HepG2 (cell line): Measurements from ENCODE around the gene DDRGK1. TPM values are rescaled to one million over a fixed set of nuclear protein-coding genes. Genes with fewer than 3 reads are reported as not detected.

Experiments
- ATAC-seq: fragments of 200-7000 bp; cut with Tn5 transposase; 3 replicates; pipeline ENCODE4 v1.9.1; 2020; ENCODE audit warnings: mild to moderate bottlenecking, moderate library complexity
- BruUV-seq: library from RNA; stranded (reverse); fragments of 400-500 nt; replicated peaks from 2 replicates; lab custom pipeline; 2021; lab: Mats Ljungman, UMichigan
- CTCF ChIA-PET: fragments of 300-600 bp; formaldehyde crosslinking; extraction: SDS; loops from one replicate; lab custom pipeline; 2021; ENCODE audit warnings: low total read pairs, inconsistent platforms, low intra/inter-chr PET ratio; lab: Yijun Ruan, JAX
- POLR2A ChIA-PET: fragments of 350-600 bp; sonication (Branson Sonifier 250); formaldehyde crosslinking; loops from one replicate; lab custom pipeline; 2020; ENCODE audit warnings: antibody characterized with exemption, inconsistent platforms; lab: Yijun Ruan, JAX
- DNase-seq: peaks from one replicate; pipeline ENCODE4 v3.0.0-alpha.2; 2015; ENCODE audit warnings: low spot score
- FAIRE-seq: peaks from 3 replicates; lab custom pipeline; 2011; peaks lifted over from hg19 to GRCh38; lab: Jason Lieb, UNC
- H2AFZ ChIP-seq: one replicate; pipeline ENCODE4 v1.6.1; 2011; ENCODE audit warnings: low read length, inconsistent platforms
- H3K27ac ChIP-seq: fragments of 300-600 bp; 3 replicates; pipeline ENCODE4 v1.8.0; 2011; ENCODE audit warnings: mixed run types, mild to moderate bottlenecking, mixed read lengths, low read length, inconsistent platforms; ENCODE audit not compliant: insufficient read depth; ENCODE audit errors: extremely low read length
- H3K27me3 ChIP-seq, 2 experiments: fragments of 200-600 bp in 1 of 2; 2 replicates in 1 of 2; 3 replicates in 1 of 2; pipeline versions ENCODE4 v1.6.0 to v1.8.0; 2011; ENCODE audit warnings: low read length in 2 of 2, mild to moderate bottlenecking in 2 of 2, moderate library complexity in 2 of 2, inconsistent platforms in 1 of 2; ENCODE audit not compliant: insufficient read depth in 2 of 2, control insufficient read depth in 1 of 2
- H3K36me3 ChIP-seq, 2 experiments: fragments of 200-600 bp in 1 of 2; replicated peaks in 1 of 2; 2 replicates in 1 of 2; 3 replicates in 1 of 2; pipeline versions ENCODE4 v1.5.1 to v1.8.0; 2011; ENCODE audit warnings: low read length in 2 of 2, inconsistent platforms in 1 of 2; ENCODE audit not compliant: insufficient read depth in 2 of 2, control insufficient read depth in 1 of 2
- H3K4me1 ChIP-seq: 2 replicates; pipeline ENCODE4 v1.5.1; 2012; ENCODE audit warnings: low read length, inconsistent platforms; ENCODE audit not compliant: insufficient read depth
- H3K4me2 ChIP-seq: 2 replicates; pipeline ENCODE4 v1.6.0; 2011; ENCODE audit warnings: low read depth, low read length, inconsistent platforms
- H3K4me3 ChIP-seq, 3 experiments: fragments of 200-600 bp in 1 of 3; sonication (generic), shearing (Covaris generic) in 1 of 3; replicated peaks in 1 of 3; 2 replicates each; pipeline ENCODE4 v1.5.1; 2011 to 2016; ENCODE audit warnings: low read length in 3 of 3, inconsistent platforms in 2 of 3, low read depth in 2 of 3, mild to moderate bottlenecking in 2 of 3, control low read depth in 1 of 3, mixed read lengths in 1 of 3; ENCODE audit not compliant: insufficient read depth in 1 of 3
- H3K79me2 ChIP-seq: one replicate; pipeline ENCODE4 v1.6.1; 2011; ENCODE audit warnings: low read length, inconsistent platforms; ENCODE audit not compliant: insufficient read depth
- H3K9ac ChIP-seq: 2 replicates; pipeline ENCODE4 v1.6.0; 2011; ENCODE audit warnings: mild to moderate bottlenecking, low read depth, low read length, inconsistent platforms; ENCODE audit not compliant: insufficient read depth
- H3K9me3 ChIP-seq: 2 replicates; pipeline ENCODE4 v1.5.1; 2012; ENCODE audit warnings: mild to moderate bottlenecking, low read length
- H4K20me1 ChIP-seq: 2 replicates; pipeline ENCODE4 v1.6.0; 2011; ENCODE audit warnings: inconsistent platforms, mild to moderate bottlenecking, low read length, moderate library complexity; ENCODE audit not compliant: insufficient read depth
- BATF2 ChIP-seq: sonication (generic); formaldehyde crosslinking; IDR thresholded peaks from 2 replicates; pipeline ENCODE4 v1.8.0; 2022; ENCODE audit warnings: mild to moderate bottlenecking, missing genetic modification reagents, moderate library complexity
- FLYWCH1 ChIP-seq: sonication (generic); formaldehyde crosslinking; IDR thresholded peaks from 2 replicates; pipeline ENCODE4 v1.8.1; 2023; ENCODE audit warnings: mild to moderate bottlenecking, missing genetic modification reagents
- GFI1 ChIP-seq: sonication (generic); formaldehyde crosslinking; IDR thresholded peaks from 2 replicates; pipeline ENCODE4 v1.5.0; 2020; ENCODE audit warnings: missing genetic modification reagents, mild to moderate bottlenecking, borderline replicate concordance
- GZF1 ChIP-seq: sonication (generic); formaldehyde crosslinking; IDR thresholded peaks from 2 replicates; pipeline ENCODE4 v1.5.1; 2020; ENCODE audit warnings: mild to moderate bottlenecking, missing genetic modification reagents
- HMGXB3 ChIP-seq: sonication (generic); formaldehyde crosslinking; IDR thresholded peaks from 2 replicates; pipeline ENCODE4 v1.4.0; 2020; ENCODE audit warnings: missing genetic modification reagents, borderline replicate concordance
- HNRNPK ChIP-seq: fragments of 200-400 bp; formaldehyde crosslinking; IDR thresholded peaks from 2 replicates; pipeline ENCODE4 v1.6.1; 2018; ENCODE audit warnings: low read length, low read depth, moderate library complexity, mild to moderate bottlenecking; ENCODE audit not compliant: poor library complexity, severe bottlenecking
- KDM4B ChIP-seq: sonication (generic); formaldehyde crosslinking; IDR thresholded peaks from 2 replicates; pipeline ENCODE4 v1.4.0; 2020; ENCODE audit warnings: missing genetic modification reagents
- MIXL1 ChIP-seq: IDR thresholded peaks from 2 replicates; pipeline ENCODE4 v1.6.1; 2016
- SRY ChIP-seq: sonication (generic); formaldehyde crosslinking; IDR thresholded peaks from 2 replicates; pipeline ENCODE4 v1.8.0; 2022; ENCODE audit warnings: mild to moderate bottlenecking, missing genetic modification reagents
- ZBTB46 ChIP-seq: sonication (generic); formaldehyde crosslinking; IDR thresholded peaks from 2 replicates; pipeline ENCODE4 v1.4.0; 2020; ENCODE audit warnings: mild to moderate bottlenecking, missing genetic modification reagents, borderline replicate concordance
- ZNF264 ChIP-seq: sonication (generic); formaldehyde crosslinking; IDR thresholded peaks from 2 replicates; pipeline ENCODE4 v1.4.0; 2020; ENCODE audit warnings: missing genetic modification reagents
- ZNF510 ChIP-seq: sonication (generic); formaldehyde crosslinking; IDR thresholded peaks from 2 replicates; pipeline ENCODE4 v1.4.0; 2020; ENCODE audit warnings: low read depth, mild to moderate bottlenecking, missing genetic modification reagents
- ZNF629 ChIP-seq: sonication (generic); formaldehyde crosslinking; conservative IDR thresholded peaks from 2 replicates; pipeline ENCODE4 v1.5.0; 2020; ENCODE audit warnings: missing genetic modification reagents
- ZNF788 ChIP-seq: sonication (generic); formaldehyde crosslinking; IDR thresholded peaks from 2 replicates; pipeline ENCODE4 v1.5.0; 2020; ENCODE audit warnings: mild to moderate bottlenecking, missing genetic modification reagents, borderline replicate concordance
- WGBS: methylation state at CpG from one replicate; pipeline ENCODE4 v1.1.6; 2017; ENCODE audit warnings: low lambda C conversion rate; 5-methylcytosine and 5-hydroxymethylcytosine counted together
- in situ Hi-C: cut with HindIII; loops from 2 replicates; pipeline ENCODE4 v1.10.0; 2017; ENCODE audit warnings: low pct_unique_long_range_greater_than_20kb; ENCODE audit not compliant: extremely low pct_ligation_motif_present
- intact Hi-C: fragments of 100-400 bp; cut with micrococcal nuclease; formaldehyde crosslinking; loops from one replicate; pipeline ENCODE4 v1.10.0; 2022; ENCODE audit not compliant: unreplicated experiment
- polyA plus RNA-seq, 8 experiments: library from polyadenylated mRNA; depleted of rRNA in 3 of 8; stranded (reverse) in 7 of 8; unstranded in 1 of 8; fragments of >200 nt; fragmentation: Illumina TruSeq in 4 of 8; extraction: Trizol in 4 of 8; gene quantifications; 2 replicates each; pipeline versions ENCODE4 v1.2.1 to v1.2.3, GENCODE V29; 2011 to 2016; ENCODE audit warnings: low read depth in 4 of 8, missing spikeins in 1 of 8, mixed read lengths in 1 of 8; ENCODE audit not compliant: insufficient read depth in 1 of 8
- total RNA-seq, 5 experiments: library from RNA; depleted of rRNA; stranded (reverse); fragments of >200 nt; fragmentation: Illumina TruSeq; extraction: Trizol; gene quantifications; 2 replicates each; pipeline ENCODE4 v1.2.3, GENCODE V29; 2016; ENCODE audit warnings: low read depth in 1 of 5

The DDRGK1 gene
- total and polyA plus RNA-seq, 2 of the 13 experiments (the other 11 are each of a cell fraction or from before 2014, with no cell fraction given): 96.7 to 149 TPM

GRCh38 chr20:3237958-3238615 lies 33.6 kb upstream of the DDRGK1 start:
- Histone ChIP-seq H3K27me3 (peaks cover 6 to 40% of the 10 kb centered on the region in 2 experiments), H2AFZ (no peak overlapping the region), H4K20me1 (no peaks in the 10 kb centered on the region), H3K4me2 (peak overlapping the region; percentile 84), H3K9ac (peak overlapping the region; percentile 57; the same call in 1 of the 2 replicates), H3K36me3 (no peaks in the 10 kb centered on the region; a peak in 2 of 5 replicates), H3K27ac (no peak overlapping the region), H3K4me1 (peaks cover 66% of the 10 kb centered on the region), H3K4me3 (peak overlapping the region; percentile 59 to 83 (median 83)), H3K9me3 (no peaks in the 10 kb centered on the region), H3K79me2 (no peaks in the 10 kb centered on the region)
- WGBS: 29% methylated on average over 56 of the region's 59 CpGs
- FAIRE-seq: no peak
- no TSS peak for BruUV-seq
- intact Hi-C loops (loop anchor here (1.0 kb wide), 1 partner anchor 34 kb away; the partner anchor contains the start of gene DDRGK1), in situ Hi-C loops (no loop called here)
- POLR2A ChIA-PET: interaction anchor here (0.8 to 2.7 kb wide), 5 partner anchors 9 to 22 kb away, joined by 3 to 20 read pairs (median 9); no protein-coding TSS in a partner anchor
- CTCF ChIA-PET: interaction anchor here (1.7 to 1.8 kb wide), 2 partner anchors 12 to 19 kb away, joined by 5 to 6 read pairs; no protein-coding TSS in a partner anchor
- peak; percentile 8 for ATAC-seq
- no peak for DNase-seq
- no peak for TF ChIP-seq ZNF264
- TF ChIP-seq FLYWCH1 (CRISPR knock-in tag): no peak
- TF ChIP-seq GFI1 (CRISPR knock-in tag): peak; percentile 27; the same call in 1 of the 2 replicates
- 0 out of 2 replicates have a peak, but pooled peaks have one; percentile 79 for TF ChIP-seq ZBTB46 (CRISPR knock-in tag)
- TF ChIP-seq MIXL1 (CRISPR knock-in tag): no peak
- TF ChIP-seq KDM4B (CRISPR knock-in tag): 0 out of 2 replicates have a peak, but pooled peaks have one; percentile 39
- TF ChIP-seq ZNF788 (CRISPR knock-in tag): peak; percentile 39; the same call in 1 of the 2 replicates
- TF ChIP-seq ZNF510 (CRISPR knock-in tag): 0 out of 2 replicates have a peak, but pooled peaks have one; percentile 86
- TF ChIP-seq BATF2 (CRISPR knock-in tag): peak; percentile 43; the same call in 1 of the 2 replicates
- TF ChIP-seq SRY (CRISPR knock-in tag): 0 out of 2 replicates have a peak, but pooled peaks have one; percentile 26
- TF ChIP-seq ZNF629 (CRISPR knock-in tag): no peak
- TF ChIP-seq HMGXB3 (CRISPR knock-in tag): no peak
- TF ChIP-seq HNRNPK: peak; percentile 3
- 0 out of 2 replicates have a peak, but pooled peaks have one; percentile 12 for TF ChIP-seq GZF1 (CRISPR knock-in tag)
